ENCODE data around the gene GIPC1.
"Not testable (repeated sequence)": the region's sequence is repeated elsewhere in the genome, so short reads cannot be mapped to it uniquely, and the experiment has no call there.

GIPC1 gene

GRCh38 chr19:14467391-14467790, 28.5 kb downstream of the GIPC1 start:
- no peak for TF ChIP-seq CTCF (IDR thresholded peaks at IDR 0.05; ENCODE audit: borderline replicate concordance, insufficient read depth, low read depth, low read length)
- H3K4me3 ChIP-seq (ENCODE audit: low read depth, low read length): no peak overlapping the region

GRCh38 chr19:14463747-14464146, 32.2 kb downstream of the GIPC1 start:
- no peak for TF ChIP-seq CTCF (IDR thresholded peaks at IDR 0.05; ENCODE audit: borderline replicate concordance, insufficient read depth, low read depth, low read length)
- H3K4me3 ChIP-seq (ENCODE audit: low read depth, low read length): no peak overlapping the region

- not testable (repeated sequence) for H3K4me3 ChIP-seq (ENCODE audit: low read depth, low read length)
Measured at GRCh38 chr19:14462401-14462800, 33.5 kb downstream of the GIPC1 start.

- H3K4me3 ChIP-seq (ENCODE audit: low read depth, low read length): no peak overlapping the region
Measured at GRCh38 chr19:14460935-14461334, 35.0 kb downstream of the GIPC1 start.

GRCh38 chr19:14459703-14460102, 36.2 kb downstream of the GIPC1 start:
- TF ChIP-seq CTCF (IDR thresholded peaks at IDR 0.05; ENCODE audit: borderline replicate concordance, insufficient read depth, low read depth, low read length): no peak

More at GRCh38 chr19:14460935-14461334, 35.0 kb downstream of the GIPC1 start:
- no peak for TF ChIP-seq CTCF (IDR thresholded peaks at IDR 0.05; ENCODE audit: borderline replicate concordance, insufficient read depth, low read depth, low read length)

GRCh38 chr19:14452303-14452702, 43.6 kb downstream of the GIPC1 start:
- not testable (repeated sequence) for H3K4me3 ChIP-seq (ENCODE audit: low read depth, low read length)

More at GRCh38 chr19:14459703-14460102, 36.2 kb downstream of the GIPC1 start:
- no peak overlapping the region for H3K4me3 ChIP-seq (ENCODE audit: low read depth, low read length)

GRCh38 chr19:14450876-14451275, 45.1 kb downstream of the GIPC1 start:
- H3K4me3 ChIP-seq (ENCODE audit: low read depth, low read length): no peak overlapping the region
- TF ChIP-seq CTCF (IDR thresholded peaks at IDR 0.05; ENCODE audit: borderline replicate concordance, insufficient read depth, low read depth, low read length): no peak

GRCh38 chr19:14450168-14450874, 45.6 kb downstream of the GIPC1 start:
- H3K4me3 ChIP-seq (ENCODE audit: low read depth, low read length): no peak overlapping the region

More at GRCh38 chr19:14450168-14450874, 45.6 kb downstream of the GIPC1 start:
- no peak for TF ChIP-seq CTCF (IDR thresholded peaks at IDR 0.05; ENCODE audit: borderline replicate concordance, insufficient read depth, low read depth, low read length)
